Right lobe of liver (tissue), 4 donors: ENCODE measurements around the gene PNMA3.

Source experiments
- POLR2A ChIP-seq: fragments of 450-650 bp; IDR thresholded peaks from one replicate; pipeline ENCODE4 v1.6.1; 2017; ENCODE audit warnings: antibody characterized with exemption, mild to moderate bottlenecking
- TF ChIP-seq, protein P1 (sequence below), 4 donors: fragments of 200-600 bp in 3 of 4; fragments of 450-650 bp in 1 of 4; IDR thresholded peaks; one replicate each; pipeline versions ENCODE4 v1.5.1 to v1.8.0; 2016 to 2022; ENCODE audit warnings: antibody characterized with exemption in 4 of 4, mild to moderate bottlenecking in 2 of 4
- donor health status: DM: no; HTN: no; CAD: no.
- donor health status: DM: no; HTN: no; CAD: no.
- donor health status: DM: no; HTN: yes; CAD: no.

DNA sequence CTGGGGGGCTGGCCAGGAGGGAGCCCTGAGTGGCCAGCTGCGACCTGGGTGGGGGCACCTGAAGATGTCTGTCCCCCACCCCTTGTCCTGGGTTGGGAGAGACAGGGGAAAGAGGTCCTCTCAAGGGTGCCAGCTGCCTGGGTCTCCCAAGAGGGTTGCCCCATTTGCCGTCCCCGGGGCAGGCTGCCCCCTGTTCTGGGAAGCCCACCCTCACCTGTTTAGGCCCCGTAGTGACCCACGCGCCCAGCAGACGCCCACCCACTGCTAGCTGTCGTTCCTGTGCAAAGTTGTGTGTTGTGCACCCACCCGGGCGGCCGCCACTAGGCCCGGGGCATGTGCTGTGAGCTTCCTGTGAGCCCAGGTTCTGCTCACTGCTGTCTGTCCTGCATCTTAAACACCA lies 25.5 kb upstream of the PNMA3 start:
- TF ChIP-seq, protein P1, sequence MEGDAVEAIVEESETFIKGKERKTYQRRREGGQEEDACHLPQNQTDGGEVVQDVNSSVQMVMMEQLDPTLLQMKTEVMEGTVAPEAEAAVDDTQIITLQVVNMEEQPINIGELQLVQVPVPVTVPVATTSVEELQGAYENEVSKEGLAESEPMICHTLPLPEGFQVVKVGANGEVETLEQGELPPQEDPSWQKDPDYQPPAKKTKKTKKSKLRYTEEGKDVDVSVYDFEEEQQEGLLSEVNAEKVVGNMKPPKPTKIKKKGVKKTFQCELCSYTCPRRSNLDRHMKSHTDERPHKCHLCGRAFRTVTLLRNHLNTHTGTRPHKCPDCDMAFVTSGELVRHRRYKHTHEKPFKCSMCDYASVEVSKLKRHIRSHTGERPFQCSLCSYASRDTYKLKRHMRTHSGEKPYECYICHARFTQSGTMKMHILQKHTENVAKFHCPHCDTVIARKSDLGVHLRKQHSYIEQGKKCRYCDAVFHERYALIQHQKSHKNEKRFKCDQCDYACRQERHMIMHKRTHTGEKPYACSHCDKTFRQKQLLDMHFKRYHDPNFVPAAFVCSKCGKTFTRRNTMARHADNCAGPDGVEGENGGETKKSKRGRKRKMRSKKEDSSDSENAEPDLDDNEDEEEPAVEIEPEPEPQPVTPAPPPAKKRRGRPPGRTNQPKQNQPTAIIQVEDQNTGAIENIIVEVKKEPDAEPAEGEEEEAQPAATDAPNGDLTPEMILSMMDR (IDR thresholded peaks at IDR 0.05): no peak
- no peak for TF ChIP-seq POLR2A
